ENCODE data around the gene TEDC1.

The TEDC1 gene

DNA sequence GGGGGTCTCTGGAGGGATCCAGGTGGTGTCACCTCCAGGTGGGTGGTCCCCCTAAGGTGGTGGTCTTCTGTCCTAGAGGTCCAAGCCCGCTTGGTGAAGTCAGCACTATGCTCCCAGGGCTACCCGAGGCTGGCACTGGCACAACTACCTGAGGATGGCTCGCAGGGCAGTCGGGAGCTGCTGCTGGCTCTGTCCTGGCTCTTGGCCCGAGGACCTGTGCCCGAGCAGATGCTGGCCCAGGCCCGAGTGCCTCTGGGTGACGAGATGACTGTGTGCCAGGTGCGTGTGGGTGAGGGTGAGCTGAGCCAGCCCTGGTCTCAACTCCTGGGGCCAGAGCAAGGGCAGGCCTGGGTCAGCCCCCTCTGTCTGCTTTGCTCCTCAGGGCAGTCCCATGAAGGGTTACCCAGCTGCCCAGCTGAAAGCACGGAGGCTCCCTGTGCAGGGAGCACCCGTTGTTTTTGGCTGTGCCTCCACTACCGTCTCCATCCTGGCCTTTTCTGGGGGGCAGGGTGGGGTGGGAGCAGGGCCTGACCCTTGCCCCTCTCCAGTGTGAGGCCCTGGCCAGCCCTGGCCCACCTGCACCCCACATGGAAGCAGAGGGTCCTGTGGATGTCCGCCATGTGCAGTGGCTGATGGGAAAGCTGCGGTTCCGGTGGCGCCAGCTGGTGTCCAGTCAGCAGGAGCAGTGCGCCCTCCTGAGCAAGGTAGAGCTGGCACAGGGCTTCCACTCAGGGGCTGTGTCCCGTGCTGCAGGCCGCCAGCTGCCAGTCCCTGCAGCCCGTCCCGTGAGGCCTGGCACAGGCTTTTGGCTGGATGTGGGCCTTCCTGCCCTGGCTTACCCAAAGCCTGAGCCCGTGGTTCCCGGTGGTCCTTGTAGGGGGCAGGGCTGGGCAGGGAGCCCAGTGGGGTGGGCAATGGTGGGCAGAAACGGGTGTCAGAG lies 1.3 kb downstream of the TEDC1 start:
- peaks cover 29% of the 10 kb centered on the region for H3K79me2 ChIP-seq (ENCODE audit: low read length)
- H3K4me1 ChIP-seq (ENCODE audit: low read length), result peaks cover 17% of the 10 kb centered on the region
- H4K20me1 ChIP-seq (ENCODE audit: insufficient read depth, low read length), result 0 out of 2 replicates have a peak, but pooled peaks cover 4% of the 10 kb centered on the region
- H3K4me3 ChIP-seq (ENCODE audit: low read length), result peak overlapping the region; percentile 90; the same call in 1 of the 2 replicates
- peaks cover 8% of the 10 kb centered on the region; the same call in 1 of the 2 replicates for H3F3A ChIP-seq (ENCODE audit: insufficient read depth, low read length)
- H3K9me2 ChIP-seq (replicated peaks; ENCODE audit: insufficient read depth, low read length), result no peaks in the 10 kb centered on the region
- no peaks in the 10 kb centered on the region for H3K27me3 ChIP-seq (replicated peaks; ENCODE audit: insufficient read depth, low read length)
- H3K4me2 ChIP-seq (ENCODE audit: low read depth, low read length), result peak overlapping the region; percentile 70; the same call in 1 of the 2 replicates
- no peaks in the 10 kb centered on the region for H3K36me3 ChIP-seq (replicated peaks; ENCODE audit: insufficient read depth, low read length)
- H2AFZ ChIP-seq (ENCODE audit: low read length), result no peak overlapping the region
- H3K27ac ChIP-seq (ENCODE audit: low read length), result no peak overlapping the region
- DNase-seq, result no peak
- H3K9me3 ChIP-seq (replicated peaks; ENCODE audit: insufficient read depth, low read length), result no peaks in the 10 kb centered on the region
- no peak overlapping the region for H3K9ac ChIP-seq (ENCODE audit: low read length)
- TF ChIP-seq EZH2 (optimal IDR thresholded peaks at IDR 0.05; ENCODE audit: low read depth, low read length), result no peak
- TF ChIP-seq EZH2phosphoT487 (IDR thresholded peaks at IDR 0.05; ENCODE audit: low read length), result no peak
- TF ChIP-seq, protein P1, sequence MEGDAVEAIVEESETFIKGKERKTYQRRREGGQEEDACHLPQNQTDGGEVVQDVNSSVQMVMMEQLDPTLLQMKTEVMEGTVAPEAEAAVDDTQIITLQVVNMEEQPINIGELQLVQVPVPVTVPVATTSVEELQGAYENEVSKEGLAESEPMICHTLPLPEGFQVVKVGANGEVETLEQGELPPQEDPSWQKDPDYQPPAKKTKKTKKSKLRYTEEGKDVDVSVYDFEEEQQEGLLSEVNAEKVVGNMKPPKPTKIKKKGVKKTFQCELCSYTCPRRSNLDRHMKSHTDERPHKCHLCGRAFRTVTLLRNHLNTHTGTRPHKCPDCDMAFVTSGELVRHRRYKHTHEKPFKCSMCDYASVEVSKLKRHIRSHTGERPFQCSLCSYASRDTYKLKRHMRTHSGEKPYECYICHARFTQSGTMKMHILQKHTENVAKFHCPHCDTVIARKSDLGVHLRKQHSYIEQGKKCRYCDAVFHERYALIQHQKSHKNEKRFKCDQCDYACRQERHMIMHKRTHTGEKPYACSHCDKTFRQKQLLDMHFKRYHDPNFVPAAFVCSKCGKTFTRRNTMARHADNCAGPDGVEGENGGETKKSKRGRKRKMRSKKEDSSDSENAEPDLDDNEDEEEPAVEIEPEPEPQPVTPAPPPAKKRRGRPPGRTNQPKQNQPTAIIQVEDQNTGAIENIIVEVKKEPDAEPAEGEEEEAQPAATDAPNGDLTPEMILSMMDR (IDR thresholded peaks at IDR 0.05; ENCODE audit: low read length), result no peak

DNA sequence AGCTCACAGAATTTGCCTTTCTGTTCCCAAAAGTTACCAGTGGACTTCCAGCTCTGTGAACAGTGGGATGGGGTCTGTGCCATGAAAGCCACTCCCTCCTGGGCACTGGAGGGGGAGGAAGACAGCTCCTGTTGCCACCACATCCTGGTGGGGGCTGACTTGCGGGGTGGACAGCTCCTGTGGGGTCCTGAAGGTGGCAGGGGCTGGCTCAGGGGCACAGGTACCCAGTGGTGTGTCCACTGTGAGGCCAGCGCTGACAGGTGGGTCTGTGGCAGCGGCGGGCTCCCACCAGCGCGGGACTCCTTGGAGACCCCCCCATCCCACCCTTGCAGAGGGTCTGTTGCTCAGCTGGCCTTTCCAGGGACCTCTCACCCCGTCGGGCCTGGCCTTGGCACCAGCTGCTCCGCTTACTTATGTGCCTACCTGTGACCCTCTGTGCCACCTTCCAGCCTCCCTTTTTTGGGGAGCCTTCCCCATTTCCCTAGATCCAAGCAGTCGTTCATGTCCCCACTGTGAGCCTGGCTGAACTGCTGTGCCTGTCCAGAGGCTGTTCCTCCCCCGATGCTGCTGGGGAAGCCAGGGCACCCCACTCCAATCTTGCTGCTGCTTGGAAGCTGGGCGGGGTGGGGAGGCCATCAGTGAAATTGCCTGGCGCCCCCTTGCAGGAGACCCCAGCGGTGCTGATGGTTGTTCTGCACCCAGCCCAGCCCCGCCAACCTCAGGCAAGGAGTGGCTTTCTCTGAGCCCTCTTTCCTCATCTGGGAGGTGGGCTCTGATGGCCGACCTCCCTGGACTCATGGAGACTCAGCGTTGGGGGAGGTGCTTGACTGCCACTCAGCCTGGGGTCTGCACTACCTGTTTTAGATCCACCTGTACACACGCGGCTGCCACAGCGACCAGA lies 2.2 kb downstream of the TEDC1 start:
- Histone ChIP-seq H4K20me1 (ENCODE audit: insufficient read depth, low read length) (0 out of 2 replicates have a peak, but pooled peaks cover 4% of the 10 kb centered on the region), H3F3A (ENCODE audit: insufficient read depth, low read length) (peaks cover 8% of the 10 kb centered on the region; the same call in 1 of the 2 replicates), H3K36me3 (replicated peaks; ENCODE audit: insufficient read depth, low read length) (no peaks in the 10 kb centered on the region), H3K4me3 (ENCODE audit: low read length) (no peak overlapping the region), H2AFZ (ENCODE audit: low read length) (no peak overlapping the region), H3K9me3 (replicated peaks; ENCODE audit: insufficient read depth, low read length) (no peaks in the 10 kb centered on the region), H3K9me2 (replicated peaks; ENCODE audit: insufficient read depth, low read length) (no peaks in the 10 kb centered on the region), H3K4me1 (ENCODE audit: low read length) (peaks cover 17% of the 10 kb centered on the region), H3K9ac (ENCODE audit: low read length) (no peak overlapping the region), H3K4me2 (ENCODE audit: low read depth, low read length) (no peak overlapping the region), H3K79me2 (ENCODE audit: low read length) (peaks cover 25% of the 10 kb centered on the region), H3K27me3 (replicated peaks; ENCODE audit: insufficient read depth, low read length) (no peaks in the 10 kb centered on the region), H3K27ac (ENCODE audit: low read length) (no peak overlapping the region)
- no peak for DNase-seq
- TF ChIP-seq EZH2 (optimal IDR thresholded peaks at IDR 0.05; ENCODE audit: low read depth, low read length) (no peak), EZH2phosphoT487 (IDR thresholded peaks at IDR 0.05; ENCODE audit: low read length) (no peak)
- TF ChIP-seq, protein P1 (IDR thresholded peaks at IDR 0.05; ENCODE audit: low read length), result no peak

DNA sequence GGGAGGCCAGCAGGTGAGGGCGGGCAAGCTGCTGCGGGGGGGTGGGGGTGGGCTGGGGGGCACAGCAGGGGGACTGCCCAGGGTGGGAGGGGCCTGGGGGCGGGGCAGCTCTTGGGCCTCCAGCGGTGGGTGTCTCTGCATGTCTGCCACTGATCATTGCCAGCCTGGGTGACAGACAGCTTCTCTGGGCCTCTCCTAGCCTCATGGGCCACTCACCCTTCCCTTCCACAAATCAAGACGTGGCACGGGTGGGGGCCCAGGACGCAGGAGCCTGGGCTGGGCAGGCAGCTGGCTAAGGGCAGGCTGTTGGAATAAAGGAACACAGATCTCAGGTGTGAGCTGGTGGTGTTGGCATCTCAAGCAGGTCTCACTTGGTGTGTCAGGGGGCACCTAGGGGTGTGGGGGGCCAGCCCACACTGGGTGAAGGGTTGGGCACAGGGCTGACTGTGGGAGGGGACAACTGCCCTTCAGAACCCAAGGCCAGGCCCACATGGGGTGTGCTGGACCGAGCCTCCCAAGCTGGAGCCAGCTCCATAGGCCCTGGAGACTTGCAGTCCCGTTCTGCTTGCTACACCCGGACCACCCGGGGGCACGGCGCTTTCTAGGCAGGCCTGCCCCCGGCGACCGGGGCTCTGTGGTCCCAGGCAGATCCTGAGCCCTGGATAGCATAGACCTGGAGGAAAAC lies 3.0 kb downstream of the TEDC1 start:
- H4K20me1 ChIP-seq (ENCODE audit: insufficient read depth, low read length), result 0 out of 2 replicates have a peak, but pooled peaks cover 4% of the 10 kb centered on the region
- no peak overlapping the region for H3K27ac ChIP-seq (ENCODE audit: low read length)
- H3K79me2 ChIP-seq (ENCODE audit: low read length), result peaks cover 16% of the 10 kb centered on the region
- no peaks in the 10 kb centered on the region for H3K9me2 ChIP-seq (replicated peaks; ENCODE audit: insufficient read depth, low read length)
- no peaks in the 10 kb centered on the region for H3K36me3 ChIP-seq (replicated peaks; ENCODE audit: insufficient read depth, low read length)
- H3F3A ChIP-seq (ENCODE audit: insufficient read depth, low read length), result peaks cover 8% of the 10 kb centered on the region; the same call in 1 of the 2 replicates
- no peaks in the 10 kb centered on the region for H3K9me3 ChIP-seq (replicated peaks; ENCODE audit: insufficient read depth, low read length)
- no peak overlapping the region for H3K9ac ChIP-seq (ENCODE audit: low read length)
- TF ChIP-seq, protein P1 (IDR thresholded peaks at IDR 0.05; ENCODE audit: low read length), result no peak
- TF ChIP-seq EZH2phosphoT487 (IDR thresholded peaks at IDR 0.05; ENCODE audit: low read length) (no peak), EZH2 (optimal IDR thresholded peaks at IDR 0.05; ENCODE audit: low read depth, low read length) (no peak)
- no peak overlapping the region for H3K4me3 ChIP-seq (ENCODE audit: low read length)
- H3K4me1 ChIP-seq (ENCODE audit: low read length), result peaks cover 10% of the 10 kb centered on the region
- no peaks in the 10 kb centered on the region for H3K27me3 ChIP-seq (replicated peaks; ENCODE audit: insufficient read depth, low read length)
- no peak overlapping the region for H3K4me2 ChIP-seq (ENCODE audit: low read depth, low read length)
- no peak overlapping the region for H2AFZ ChIP-seq (ENCODE audit: low read length)
- no peak for DNase-seq
